Common myeloid progenitor, CD34-positive (primary cell): ENCODE measurements around the gene MYO18B.

Experiments used
- CTCF ChIA-PET: fragments of 350-600 bp; sonication (Branson Sonifier 250); formaldehyde crosslinking; loops from one replicate; lab custom pipeline; 2021; ENCODE audit warnings: antibody characterized with exemption; lab: Charles Lee
- POLR2A ChIA-PET: fragments of 350-600 bp; sonication (Branson Sonifier 250); formaldehyde crosslinking; loops from one replicate; lab custom pipeline; 2021; ENCODE audit warnings: antibody characterized with exemption; lab: Charles Lee
- DNase-seq, 3 donors: peaks; one replicate each; pipeline versions ENCODE4 v3.0.0 to v3.0.0-alpha.2; 2013
- H3K27ac ChIP-seq, 2 experiments: 1 replicate in 1 of 2; 2 replicates in 1 of 2; pipeline ENCODE4 v1.7.0; 2013; ENCODE audit warnings: inconsistent platforms in 2 of 2, low read length in 2 of 2, mild to moderate bottlenecking in 2 of 2, low read depth in 1 of 2, moderate library complexity in 1 of 2; ENCODE audit not compliant: severe bottlenecking in 2 of 2, insufficient read depth in 1 of 2, poor library complexity in 1 of 2
- H3K27me3 ChIP-seq, 5 experiments: replicated peaks in 2 of 5; 1 replicate in 3 of 5; 2 replicates in 2 of 5; pipeline versions ENCODE4 v1.6.1 to v1.7.0; 2013; ENCODE audit warnings: low read length in 4 of 5, mild to moderate bottlenecking in 2 of 5, moderate library complexity in 2 of 5, inconsistent platforms in 1 of 5; ENCODE audit not compliant: insufficient read depth in 5 of 5, control insufficient read depth in 4 of 5
- H3K36me3 ChIP-seq, 4 experiments: 1 replicate in 2 of 4; 2 replicates in 2 of 4; pipeline versions ENCODE4 v1.6.1 to v1.7.0; 2013; ENCODE audit warnings: low read length in 3 of 4, control low read depth in 1 of 4, mild to moderate bottlenecking in 1 of 4; ENCODE audit not compliant: control insufficient read depth in 4 of 4, insufficient read depth in 4 of 4
- H3K4me1 ChIP-seq, 4 experiments: 1 replicate in 3 of 4; 2 replicates in 1 of 4; pipeline versions ENCODE4 v1.6.1 to v1.7.1; 2013; ENCODE audit warnings: low read length in 3 of 4, mild to moderate bottlenecking in 3 of 4, control low read depth in 1 of 4, inconsistent platforms in 1 of 4, moderate library complexity in 1 of 4; ENCODE audit not compliant: control insufficient read depth in 4 of 4, insufficient read depth in 4 of 4; ENCODE audit errors: control extremely low read depth in 1 of 4
- H3K4me3 ChIP-seq, 7 experiments: 1 replicate in 4 of 7; 2 replicates in 3 of 7; pipeline versions ENCODE4 v1.5.1 to v1.7.0; 2013; ENCODE audit warnings: mild to moderate bottlenecking in 7 of 7, low read length in 6 of 7, moderate library complexity in 6 of 7, inconsistent platforms in 2 of 7, low read depth in 2 of 7, control low read depth in 1 of 7; ENCODE audit not compliant: insufficient read depth in 4 of 7, control insufficient read depth in 1 of 7; ENCODE audit errors: extremely low read depth in 1 of 7
- H3K9me3 ChIP-seq, 5 experiments: 1 replicate in 4 of 5; 2 replicates in 1 of 5; pipeline versions ENCODE4 v1.6.1 to v1.7.1; 2013; ENCODE audit warnings: low read length in 4 of 5, mild to moderate bottlenecking in 2 of 5, inconsistent platforms in 1 of 5, low read depth in 1 of 5, moderate library complexity in 1 of 5; ENCODE audit not compliant: control insufficient read depth in 4 of 5, insufficient read depth in 2 of 5; ENCODE audit errors: control extremely low read depth in 1 of 5
- WGBS: methylation state at CpG from one replicate; pipeline ENCODE4 v1.1.5; 2013; ENCODE audit not compliant: insufficient coverage; 5-methylcytosine and 5-hydroxymethylcytosine counted together

MYO18B gene

DNA sequence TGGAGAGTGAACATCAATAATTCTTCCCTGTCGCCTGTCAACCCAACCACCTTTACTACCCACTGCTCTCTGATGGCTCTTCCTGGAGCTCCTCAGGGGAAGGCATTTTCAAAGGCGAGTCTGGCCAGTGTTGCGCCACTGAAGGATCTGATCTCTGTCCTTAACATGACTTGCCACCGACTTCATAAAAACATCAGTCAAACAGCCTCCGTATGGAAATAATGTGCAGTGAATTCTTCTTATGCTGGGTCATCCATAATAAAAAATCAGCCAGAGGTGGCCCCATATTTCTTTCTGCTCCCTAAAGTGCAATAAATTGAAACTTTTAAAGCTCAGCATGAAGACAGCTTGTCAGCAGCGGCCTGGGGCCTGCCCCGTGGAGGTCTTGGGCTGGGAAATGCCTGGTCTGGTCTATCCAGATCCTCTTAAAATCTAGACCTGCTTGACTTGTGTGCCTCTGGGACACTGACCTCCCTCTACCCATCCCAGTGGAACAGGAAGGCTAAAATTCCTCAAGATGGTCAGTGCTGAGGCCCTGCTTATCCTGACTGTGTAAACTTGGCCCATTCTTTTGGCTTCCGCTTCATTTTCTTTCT, 199.5 kb downstream of the MYO18B start:
- H3K4me3 ChIP-seq = no peak overlapping the region
- H3K27ac ChIP-seq = no peak overlapping the region
- peaks cover 0 to 35% (median 10%) of the 10 kb centered on the region in 5 experiments for H3K27me3 ChIP-seq
- WGBS = 61% methylated on average over 8 of the region's 8 CpGs
- H3K9me3 ChIP-seq = peaks cover 0 to 3% (median 0%) of the 10 kb centered on the region in 5 experiments
- no peak for DNase-seq
- ChIA-PET CTCF (no interaction called here), POLR2A (no interaction called here)
- no peaks in the 10 kb centered on the region for H3K4me1 ChIP-seq
- H3K36me3 ChIP-seq = no peaks in the 10 kb centered on the region

DNA sequence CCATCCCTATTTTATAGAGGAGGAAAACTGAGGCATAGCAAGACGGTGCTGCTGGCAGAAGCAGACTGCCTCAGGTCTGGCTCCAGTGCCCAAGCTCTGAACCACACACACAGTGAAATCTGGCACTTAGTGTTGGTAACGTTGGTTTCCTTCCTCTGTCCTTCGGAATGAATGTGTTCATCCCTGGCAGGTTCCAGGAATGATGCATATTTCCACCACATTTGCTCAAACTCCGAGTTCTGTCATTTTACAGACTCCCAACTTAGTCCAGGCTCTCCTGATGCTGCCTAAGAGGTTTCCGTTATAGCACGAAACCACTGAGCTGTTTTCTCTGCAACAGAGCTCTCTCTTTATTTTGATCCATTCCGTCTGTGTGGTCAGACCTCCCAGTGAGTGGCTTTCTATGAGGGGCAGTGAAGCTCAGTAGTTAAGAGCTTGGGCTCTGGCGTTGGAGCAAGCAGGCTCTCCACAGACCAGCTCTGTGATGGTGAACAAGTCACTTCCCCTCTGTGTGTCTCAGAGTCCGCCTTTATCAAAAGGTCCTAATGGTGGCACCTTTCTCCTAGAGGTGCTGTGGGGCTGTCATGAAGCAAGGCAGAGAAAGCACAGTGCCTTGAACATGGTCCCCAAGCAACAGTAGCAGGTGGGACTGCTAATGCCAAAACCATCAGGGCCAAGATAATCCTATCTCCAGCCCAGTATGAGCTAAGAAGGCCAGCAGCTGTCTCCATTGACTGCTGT, 200.3 kb downstream of the MYO18B start:
- H3K9me3 ChIP-seq = no peaks in the 10 kb centered on the region
- POLR2A ChIA-PET = no interaction called here
- CTCF ChIA-PET = no interaction called here
- no peak for DNase-seq
- H3K36me3 ChIP-seq = no peaks in the 10 kb centered on the region
- H3K27me3 ChIP-seq = peaks cover 0 to 32% (median 10%) of the 10 kb centered on the region in 5 experiments
- no peaks in the 10 kb centered on the region for H3K4me1 ChIP-seq
- WGBS = 72% methylated on average over 7 of the region's 9 CpGs
- H3K4me3 ChIP-seq = no peak overlapping the region
- H3K27ac ChIP-seq = no peak overlapping the region

DNA sequence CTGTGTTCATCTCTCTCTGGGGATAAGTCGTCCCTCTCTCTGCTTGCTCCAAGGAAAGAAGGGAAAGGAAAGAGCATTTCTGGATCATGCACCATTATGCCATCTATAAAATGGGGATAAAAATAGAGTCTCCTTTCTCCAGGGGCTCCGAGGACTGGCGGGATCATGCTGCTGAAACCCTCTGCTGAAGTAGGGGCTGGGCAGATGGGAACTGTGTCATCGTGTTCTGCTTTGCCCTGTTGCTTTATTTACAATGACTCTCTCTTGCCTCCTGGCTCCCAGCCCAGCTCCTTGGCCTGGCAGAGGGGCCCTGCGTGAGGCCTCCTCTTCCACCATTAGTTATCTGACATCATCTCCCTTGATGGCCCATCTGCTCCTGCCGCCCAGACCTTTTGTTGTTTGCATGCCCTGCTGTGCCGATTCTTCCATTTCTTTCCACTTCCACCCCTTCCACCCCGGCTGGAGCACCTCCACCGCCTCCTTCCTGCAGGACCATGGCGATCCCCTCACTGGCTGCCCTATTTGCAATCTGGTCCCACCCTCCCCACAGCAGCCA, 200.9 kb downstream of the MYO18B start:
- no peak for DNase-seq
- POLR2A ChIA-PET = no interaction called here
- Histone ChIP-seq H3K27ac (no peak overlapping the region), H3K9me3 (no peaks in the 10 kb centered on the region), H3K4me1 (no peaks in the 10 kb centered on the region), H3K27me3 (peaks cover 0 to 32% (median 10%) of the 10 kb centered on the region in 5 experiments), H3K4me3 (no peak overlapping the region), H3K36me3 (no peaks in the 10 kb centered on the region)
- CTCF ChIA-PET = no interaction called here
- 27% methylated on average over 8 of the region's 10 CpGs for WGBS

DNA sequence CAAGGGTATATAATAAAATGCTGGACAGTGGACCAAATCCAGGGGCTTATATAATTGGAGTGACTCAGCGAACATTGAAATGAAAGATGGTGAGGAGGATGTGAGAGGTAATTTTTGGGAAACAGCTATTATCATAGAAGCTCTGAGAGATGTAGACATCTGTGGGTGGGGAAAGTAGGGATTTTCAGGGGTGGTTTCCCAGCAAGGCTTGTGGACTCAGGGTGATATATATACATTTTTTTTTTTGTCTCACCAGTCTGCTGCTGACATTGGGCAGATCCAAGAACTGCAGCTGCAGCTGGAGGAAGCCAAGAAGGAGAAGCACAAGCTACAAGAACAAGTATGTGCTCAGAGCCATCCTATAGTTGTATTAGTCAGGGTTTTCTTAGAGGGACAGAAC, 208.1 kb downstream of the MYO18B start:
- Histone ChIP-seq H3K9me3 (no peaks in the 10 kb centered on the region), H3K4me3 (no peak overlapping the region), H3K36me3 (no peaks in the 10 kb centered on the region), H3K4me1 (no peaks in the 10 kb centered on the region), H3K27ac (no peak overlapping the region), H3K27me3 (peaks cover 0 to 12% (median 2%) of the 10 kb centered on the region in 5 experiments)
- WGBS = 89% methylated on average over 1 of the region's 1 CpG
- CTCF ChIA-PET = no interaction called here
- no peak for DNase-seq
- POLR2A ChIA-PET = no interaction called here

DNA sequence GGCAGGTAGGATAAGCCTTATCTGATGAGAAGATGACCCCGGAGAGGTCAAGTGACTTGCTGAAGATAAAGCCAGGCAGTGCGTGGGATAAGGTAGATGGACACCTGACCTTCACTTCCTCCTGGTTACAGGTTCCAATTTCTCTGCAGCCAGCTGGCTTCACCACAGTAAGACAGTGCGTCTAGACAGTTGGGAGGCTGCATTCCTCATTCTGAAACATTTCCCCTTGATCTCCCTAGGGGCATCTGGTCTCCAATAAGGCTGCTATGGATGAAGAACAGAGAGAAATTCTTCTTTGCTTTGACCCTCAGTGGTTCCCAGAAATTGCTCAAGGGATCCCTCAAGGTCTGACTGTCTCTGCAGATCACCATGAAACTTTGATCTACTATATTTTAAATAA, 211.3 kb downstream of the MYO18B start:
- Histone ChIP-seq H3K27ac (no peak overlapping the region), H3K4me1 (no peaks in the 10 kb centered on the region), H3K27me3 (peaks cover 0 to 11% (median 2%) of the 10 kb centered on the region in 5 experiments), H3K36me3 (no peaks in the 10 kb centered on the region), H3K4me3 (no peak overlapping the region), H3K9me3 (no peaks in the 10 kb centered on the region)
- ChIA-PET POLR2A (no interaction called here), CTCF (no interaction called here)
- 94% methylated on average over 2 of the region's 3 CpGs for WGBS
- DNase-seq = no peak

DNA sequence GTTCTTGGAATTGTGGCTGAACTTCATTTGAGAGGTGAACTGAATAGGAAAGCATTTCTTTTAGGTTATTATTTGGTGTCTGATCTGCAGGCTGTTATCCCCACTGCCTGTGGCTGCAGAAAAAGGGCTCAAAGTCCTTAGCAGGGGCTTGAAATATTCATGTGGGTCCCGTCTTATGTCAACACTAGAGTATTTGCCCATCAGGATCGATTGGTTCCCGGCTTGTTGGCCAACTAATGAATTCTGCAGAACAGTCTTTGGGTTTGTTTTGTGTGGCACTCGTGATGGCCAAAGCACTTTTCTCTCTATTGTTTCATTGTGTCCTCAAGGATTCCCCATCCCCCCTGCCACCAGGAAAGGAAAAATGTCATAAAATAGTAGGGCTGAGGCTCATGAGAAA, 211.9 kb downstream of the MYO18B start:
- no peak overlapping the region for H3K4me3 ChIP-seq
- H3K27me3 ChIP-seq = peaks cover 0 to 10% (median 2%) of the 10 kb centered on the region in 5 experiments
- no peaks in the 10 kb centered on the region for H3K36me3 ChIP-seq
- DNase-seq = no peak
- H3K4me1 ChIP-seq = no peaks in the 10 kb centered on the region
- H3K27ac ChIP-seq = no peak overlapping the region
- POLR2A ChIA-PET = no interaction called here
- 94% methylated on average over 3 of the region's 4 CpGs for WGBS
- CTCF ChIA-PET = no interaction called here
- no peaks in the 10 kb centered on the region for H3K9me3 ChIP-seq

DNA sequence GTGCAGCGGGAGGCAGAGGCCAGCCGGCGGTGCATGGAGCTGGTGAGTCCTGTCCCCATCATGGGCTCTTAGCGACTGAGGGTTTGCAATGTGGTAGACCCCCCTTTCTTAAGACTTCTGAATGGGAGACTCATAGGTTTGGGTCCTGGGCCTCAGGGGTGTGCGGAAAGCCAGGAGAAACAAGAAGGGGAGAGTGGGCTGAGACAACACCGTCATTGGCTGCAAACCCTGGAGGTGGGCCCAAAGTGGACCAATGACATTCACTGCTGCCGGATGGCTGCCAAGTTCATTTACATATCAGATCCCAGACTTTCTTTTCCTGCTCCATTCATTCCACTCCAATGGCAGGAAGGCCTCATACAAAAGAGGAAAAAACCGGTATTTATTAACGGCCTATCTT, 213.3 kb downstream of the MYO18B start:
- Histone ChIP-seq H3K9me3 (no peaks in the 10 kb centered on the region), H3K27me3 (peaks cover 0 to 5% (median 2%) of the 10 kb centered on the region in 5 experiments), H3K4me1 (no peaks in the 10 kb centered on the region), H3K27ac (no peak overlapping the region), H3K4me3 (no peak overlapping the region), H3K36me3 (no peaks in the 10 kb centered on the region)
- DNase-seq = no peak
- CTCF ChIA-PET = no interaction called here
- 100% methylated on average over 5 of the region's 9 CpGs for WGBS
- POLR2A ChIA-PET = no interaction called here
